Tibial nerve (tissue), 3 donors: Measurements from ENCODE around the gene SMIM23.

Experiments
- CTCF ChIP-seq, 5 experiments: fragments of 200-600 bp in 3 of 5; fragments of 450-650 bp in 2 of 5; sonication (generic) in 3 of 5; IDR thresholded peaks; one replicate each; pipeline ENCODE4 v1.5.1; 2016 to 2019; ENCODE audit warnings: antibody characterized with exemption in 5 of 5, mild to moderate bottlenecking in 3 of 5, moderate library complexity in 2 of 5
- POLR2A ChIP-seq, 2 donors: fragments of 450-650 bp; IDR thresholded peaks; one replicate each; pipeline ENCODE4 v1.6.1; 2017; ENCODE audit warnings: antibody characterized with exemption in 2 of 2, mild to moderate bottlenecking in 2 of 2, moderate library complexity in 2 of 2

- TF ChIP-seq POLR2A (IDR thresholded peaks at IDR 0.05) (no peak), CTCF (IDR thresholded peaks at IDR 0.05) (no peak)
Observed at GRCh38 chr5:171813813-171814490, 28.3 kb downstream of the SMIM23 start.
